Measurements from ENCODE around the gene KAZN.

Gene KAZN

GRCh38 chr1:15028616-15029015 is 430.1 kb downstream of the KAZN start:
- no peak for TF ChIP-seq EGR1 (IDR thresholded peaks at IDR 0.05)
- TF ChIP-seq NFIC (IDR thresholded peaks at IDR 0.05) = no peak
- no peak for TF ChIP-seq EP300 (IDR thresholded peaks at IDR 0.05; ENCODE audit: borderline replicate concordance)
- TF ChIP-seq CEBPB (IDR thresholded peaks at IDR 0.05) = no peak
- no peak for TF ChIP-seq REST (IDR thresholded peaks at IDR 0.05; ENCODE audit: low read depth)
- no peak for TF ChIP-seq FOXM1 (IDR thresholded peaks at IDR 0.05; ENCODE audit: borderline replicate concordance, low read depth)
- no peak for TF ChIP-seq RAD21 (IDR thresholded peaks at IDR 0.05; ENCODE audit: low read depth)
- no peak for TF ChIP-seq CREB1 (IDR thresholded peaks at IDR 0.05; ENCODE audit: low read depth)
- TF ChIP-seq YY1 (IDR thresholded peaks at IDR 0.05; ENCODE audit: low read depth) = no peak
- TF ChIP-seq MAX (IDR thresholded peaks at IDR 0.05) = no peak; the same call in 1 of the 2 replicates
- TF ChIP-seq TEAD4 (IDR thresholded peaks at IDR 0.05) = no peak
- TF ChIP-seq ZBTB7A (IDR thresholded peaks at IDR 0.05; ENCODE audit: low read depth) = no peak
- TF ChIP-seq TCF12 (IDR thresholded peaks at IDR 0.05; ENCODE audit: low read depth) = no peak
- TF ChIP-seq TAF1 (IDR thresholded peaks at IDR 0.05; ENCODE audit: low read depth) = no peak
- no peak for TF ChIP-seq USF1 (IDR thresholded peaks at IDR 0.05)

- TF ChIP-seq FOXM1 (IDR thresholded peaks at IDR 0.05; ENCODE audit: borderline replicate concordance, low read depth) = no peak
Measured at GRCh38 chr1:15029036-15029435, 430.6 kb downstream of the KAZN start.

- TF ChIP-seq TCF12 (IDR thresholded peaks at IDR 0.05; ENCODE audit: low read depth) (peak; percentile 80), CREB1 (IDR thresholded peaks at IDR 0.05; ENCODE audit: low read depth) (no peak), EP300 (IDR thresholded peaks at IDR 0.05; ENCODE audit: borderline replicate concordance) (0 out of 2 replicates have a peak, but pooled peaks have one; percentile 57), CEBPB (IDR thresholded peaks at IDR 0.05) (no peak), TAF1 (IDR thresholded peaks at IDR 0.05; ENCODE audit: low read depth) (no peak), EGR1 (IDR thresholded peaks at IDR 0.05) (no peak), FOXM1 (IDR thresholded peaks at IDR 0.05; ENCODE audit: borderline replicate concordance, low read depth) (no peak), ZBTB7A (IDR thresholded peaks at IDR 0.05; ENCODE audit: low read depth) (no peak), TEAD4 (IDR thresholded peaks at IDR 0.05) (peak; percentile 26; the same call in 1 of the 2 replicates), REST (IDR thresholded peaks at IDR 0.05; ENCODE audit: low read depth) (no peak), YY1 (IDR thresholded peaks at IDR 0.05; ENCODE audit: low read depth) (no peak), NFIC (IDR thresholded peaks at IDR 0.05) (0 out of 2 replicates have a peak, but pooled peaks have one; percentile 30), RAD21 (IDR thresholded peaks at IDR 0.05; ENCODE audit: low read depth) (no peak), MAX (IDR thresholded peaks at IDR 0.05) (no peak), USF1 (IDR thresholded peaks at IDR 0.05) (no peak)
Measured at GRCh38 chr1:15029786-15030185, 431.3 kb downstream of the KAZN start.

- no peak for TF ChIP-seq TCF12 (IDR thresholded peaks at IDR 0.05; ENCODE audit: low read depth)
- no peak for TF ChIP-seq CEBPB (IDR thresholded peaks at IDR 0.05)
- TF ChIP-seq FOXM1 (IDR thresholded peaks at IDR 0.05; ENCODE audit: borderline replicate concordance, low read depth) = no peak
- no peak for TF ChIP-seq RAD21 (IDR thresholded peaks at IDR 0.05; ENCODE audit: low read depth)
- TF ChIP-seq ZBTB7A (IDR thresholded peaks at IDR 0.05; ENCODE audit: low read depth) = no peak
- TF ChIP-seq USF1 (IDR thresholded peaks at IDR 0.05) = no peak
- TF ChIP-seq REST (IDR thresholded peaks at IDR 0.05; ENCODE audit: low read depth) = no peak
- no peak for TF ChIP-seq MAX (IDR thresholded peaks at IDR 0.05)
- TF ChIP-seq EP300 (IDR thresholded peaks at IDR 0.05; ENCODE audit: borderline replicate concordance) = no peak
- no peak for TF ChIP-seq NFIC (IDR thresholded peaks at IDR 0.05)
- no peak for TF ChIP-seq YY1 (IDR thresholded peaks at IDR 0.05; ENCODE audit: low read depth)
Measured at GRCh38 chr1:15031251-15031933, 432.9 kb downstream of the KAZN start.
